Measurements from ENCODE around the gene TTF2. TPM values are rescaled to one million over a fixed set of nuclear protein-coding genes. Genes with fewer than 3 reads are reported as not detected.
"Not testable (repeated sequence)": the region's sequence is repeated elsewhere in the genome, so short reads cannot be mapped to it uniquely, and the experiment has no call there.

TTF2 gene
- total and polyA plus RNA-seq, 4 experiments from 2014 or later = 5.7 to 29.5 (median 20.2) TPM

GRCh38 chr1:117146072-117146471 is 85.9 kb downstream of the TTF2 start:
- POLR2A ChIA-PET (ENCODE audit: partially characterized antibody) = no interaction called here
- no peak overlapping the region for H3K27ac ChIP-seq (ENCODE audit: low read depth, low read length)
- Mint-ChIP-seq H3K4me1 (no peaks in the 10 kb centered on the region), H3K36me3 (no peaks in the 10 kb centered on the region), H3K4me3 (no peak overlapping the region), H3K9me3 (no peaks in the 10 kb centered on the region), H3K27ac (no peak overlapping the region), H3K27me3 (peaks cover 11 to 16% of the 10 kb centered on the region in 2 donors)
- no peaks in the 10 kb centered on the region for H3K36me3 ChIP-seq (ENCODE audit: insufficient read depth, low read length)
- CTCF ChIA-PET (ENCODE audit: partially characterized antibody) = no interaction called here
- intact Hi-C loops (cut with micrococcal nuclease) = no loop called here
- no peaks in the 10 kb centered on the region for H3K4me1 ChIP-seq (ENCODE audit: insufficient read depth, low read length)
- DNase-seq = no peak
- H3K27me3 ChIP-seq (ENCODE audit: insufficient read depth, low read length) = peaks cover 5% of the 10 kb centered on the region
- H3K4me3 ChIP-seq (ENCODE audit: low read length in 2 of 2) = no peak overlapping the region
- no peaks in the 10 kb centered on the region for H3K9me3 ChIP-seq (ENCODE audit: control insufficient read depth in 1 of 2, low read length in 2 of 2)

- Mint-ChIP-seq H3K4me3 (no peak overlapping the region), H3K9me3 (peaks cover 0 to 3% (median 0%) of the 10 kb centered on the region in 8 donors), H3K36me3 (no peaks in the 10 kb centered on the region), H3K4me1 (no peaks in the 10 kb centered on the region), H3K27me3 (peaks cover 11 to 16% of the 10 kb centered on the region in 2 donors), H3K27ac (no peak overlapping the region)
- Histone ChIP-seq H3K36me3 (ENCODE audit: insufficient read depth, low read length) (no peaks in the 10 kb centered on the region), H3K4me1 (ENCODE audit: insufficient read depth, low read length) (no peaks in the 10 kb centered on the region), H3K9me3 (ENCODE audit: control insufficient read depth in 1 of 2, low read length in 2 of 2) (no peaks in the 10 kb centered on the region), H3K4me3 (ENCODE audit: low read length in 2 of 2) (no peak overlapping the region), H3K27ac (ENCODE audit: low read depth, low read length) (no peak overlapping the region), H3K27me3 (ENCODE audit: insufficient read depth, low read length) (peaks cover 5% of the 10 kb centered on the region)
- ChIA-PET CTCF (ENCODE audit: partially characterized antibody) (interaction anchor here (0.7 kb wide), 1 partner anchor 18 kb away, joined by 3 read pairs; no protein-coding TSS in a partner anchor), POLR2A (ENCODE audit: partially characterized antibody) (no interaction called here)
- no peak for DNase-seq
- intact Hi-C loops (cut with micrococcal nuclease) = no loop called here
These were observed 86.6 kb downstream of the TTF2 start for GRCh38 chr1:117146575-117147340.

GRCh38 chr1:117147341-117147831 is 87.3 kb downstream of the TTF2 start:
- H3K36me3 ChIP-seq (ENCODE audit: insufficient read depth, low read length) = no peaks in the 10 kb centered on the region
- intact Hi-C loops (cut with micrococcal nuclease) = no loop called here
- no peak overlapping the region for H3K4me3 ChIP-seq (ENCODE audit: low read length in 2 of 2)
- H3K4me1 ChIP-seq (ENCODE audit: insufficient read depth, low read length) = no peaks in the 10 kb centered on the region
- no peak overlapping the region for H3K27ac ChIP-seq (ENCODE audit: low read depth, low read length)
- Mint-ChIP-seq H3K4me1 (no peaks in the 10 kb centered on the region), H3K27me3 (peaks cover 11 to 16% of the 10 kb centered on the region in 2 donors), H3K36me3 (no peaks in the 10 kb centered on the region), H3K9me3 (peaks cover 0 to 3% (median 0%) of the 10 kb centered on the region in 8 donors), H3K4me3 (no peak overlapping the region), H3K27ac (no peak overlapping the region)
- H3K9me3 ChIP-seq (ENCODE audit: control insufficient read depth in 1 of 2, low read length in 2 of 2) = no peaks in the 10 kb centered on the region
- DNase-seq = no peak
- H3K27me3 ChIP-seq (ENCODE audit: insufficient read depth, low read length) = peaks cover 5% of the 10 kb centered on the region
- ChIA-PET POLR2A (ENCODE audit: partially characterized antibody) (no interaction called here), CTCF (ENCODE audit: partially characterized antibody) (no interaction called here)

- H3K27ac Mint-ChIP-seq = no peak overlapping the region
- POLR2A ChIA-PET (ENCODE audit: partially characterized antibody) = no interaction called here
- no peak for DNase-seq
- H3K4me1 Mint-ChIP-seq = no peaks in the 10 kb centered on the region
- H3K9me3 Mint-ChIP-seq = peaks cover 0 to 3% (median 0%) of the 10 kb centered on the region in 8 donors
- Histone ChIP-seq H3K27ac (ENCODE audit: low read depth, low read length) (no peak overlapping the region), H3K9me3 (ENCODE audit: control insufficient read depth in 1 of 2, low read length in 2 of 2) (no peaks in the 10 kb centered on the region), H3K4me3 (ENCODE audit: low read length in 2 of 2) (no peak overlapping the region), H3K4me1 (ENCODE audit: insufficient read depth, low read length) (no peaks in the 10 kb centered on the region), H3K36me3 (ENCODE audit: insufficient read depth, low read length) (no peaks in the 10 kb centered on the region), H3K27me3 (ENCODE audit: insufficient read depth, low read length) (peaks cover 5% of the 10 kb centered on the region)
- peaks cover 11 to 16% of the 10 kb centered on the region in 2 donors for H3K27me3 Mint-ChIP-seq
- intact Hi-C loops (cut with micrococcal nuclease) = no loop called here
- CTCF ChIA-PET (ENCODE audit: partially characterized antibody) = no interaction called here
- no peaks in the 10 kb centered on the region for H3K36me3 Mint-ChIP-seq
- no peak overlapping the region for H3K4me3 Mint-ChIP-seq
These were observed 87.9 kb downstream of the TTF2 start for GRCh38 chr1:117147856-117148588.

GRCh38 chr1:117150316-117150715 is 90.2 kb downstream of the TTF2 start:
- H3K9me3 Mint-ChIP-seq = peaks cover 0 to 3% (median 0%) of the 10 kb centered on the region in 8 donors
- CTCF ChIA-PET (ENCODE audit: partially characterized antibody) = interaction anchor here (1.0 kb wide), 1 partner anchor 22 kb away, joined by 3 read pairs; no protein-coding TSS in a partner anchor
- intact Hi-C loops (cut with micrococcal nuclease) = no loop called here

GRCh38 chr1:117151305-117151704 is 91.2 kb downstream of the TTF2 start:
- H3K9me3 Mint-ChIP-seq; H3K4me3 ChIP-seq (ENCODE audit: low read length in 2 of 2); H3K36me3 Mint-ChIP-seq; DNase-seq; H3K4me3 Mint-ChIP-seq; H3K4me1 Mint-ChIP-seq; H3K27ac Mint-ChIP-seq; CTCF ChIA-PET (ENCODE audit: partially characterized antibody); H3K27me3 ChIP-seq (ENCODE audit: insufficient read depth, low read length); H3K27ac ChIP-seq (ENCODE audit: low read depth, low read length); H3K36me3 ChIP-seq (ENCODE audit: insufficient read depth, low read length); H3K9me3 ChIP-seq (ENCODE audit: control insufficient read depth in 1 of 2, low read length in 2 of 2); intact Hi-C loops (cut with micrococcal nuclease); H3K4me1 ChIP-seq (ENCODE audit: insufficient read depth, low read length); POLR2A ChIA-PET (ENCODE audit: partially characterized antibody): not testable (repeated sequence)
- H3K27me3 Mint-ChIP-seq = peaks cover 9 to 14% of the 10 kb centered on the region in 2 donors

More at GRCh38 chr1:117150316-117150715, 90.2 kb downstream of the TTF2 start:
- Histone ChIP-seq H3K4me1 (ENCODE audit: insufficient read depth, low read length) (no peaks in the 10 kb centered on the region), H3K27ac (ENCODE audit: low read depth, low read length) (no peak overlapping the region), H3K9me3 (ENCODE audit: control insufficient read depth in 1 of 2, low read length in 2 of 2) (no peaks in the 10 kb centered on the region), H3K36me3 (ENCODE audit: insufficient read depth, low read length) (no peaks in the 10 kb centered on the region), H3K27me3 (ENCODE audit: insufficient read depth, low read length) (peaks cover 5% of the 10 kb centered on the region), H3K4me3 (ENCODE audit: low read length in 2 of 2) (no peak overlapping the region)
- H3K4me3 Mint-ChIP-seq = no peak overlapping the region
- peaks cover 11 to 19% of the 10 kb centered on the region in 2 donors for H3K27me3 Mint-ChIP-seq
- H3K4me1 Mint-ChIP-seq = no peaks in the 10 kb centered on the region
- no peaks in the 10 kb centered on the region for H3K36me3 Mint-ChIP-seq
- no peak for DNase-seq
- POLR2A ChIA-PET (ENCODE audit: partially characterized antibody) = no interaction called here
- no peak overlapping the region for H3K27ac Mint-ChIP-seq

Data from CD4-positive, alpha-beta memory T cell (primary cell).